WTC11 (cell line): ENCODE data around the gene TXNDC2. TPM values are rescaled to one million over a fixed set of nuclear protein-coding genes. Genes with fewer than 3 reads are reported as not detected.

Experiments used
- ATAC-seq: fragments of 200-7000 bp; cut with Tn5 transposase; 2 replicates; pipeline ENCODE4 v1.10.0; 2021; ENCODE audit warnings: mild to moderate bottlenecking, moderate library complexity
- CTCF ChIA-PET: fragments of 300-600 bp; sonication (Branson Sonifier 250); formaldehyde crosslinking; loops from one replicate; lab custom pipeline; 2021; ENCODE audit warnings: antibody characterized with exemption; lab: Charles Lee
- POLR2A ChIA-PET: fragments of 350-600 bp; sonication (Branson Sonifier 250); formaldehyde crosslinking; loops from one replicate; lab custom pipeline; 2021; ENCODE audit warnings: antibody characterized with exemption; lab: Charles Lee
- DNase-seq: peaks from one replicate; pipeline ENCODE4 v3.0.0; 2021; ENCODE audit warnings: low spot score
- H3K27ac Mint-ChIP-seq: 2 replicates; pipeline ENCODE4 v1.8.0; 2021; ENCODE audit warnings: mixed read lengths
- H3K27me3 Mint-ChIP-seq: 2 replicates; pipeline ENCODE4 v1.8.0; 2021; ENCODE audit warnings: low read depth, mild to moderate bottlenecking, moderate library complexity, mixed read lengths
- H3K36me3 Mint-ChIP-seq: 2 replicates; pipeline ENCODE4 v1.8.0; 2021; ENCODE audit warnings: mixed read lengths
- H3K4me1 Mint-ChIP-seq: 2 replicates; pipeline ENCODE4 v1.8.0; 2022; ENCODE audit warnings: mixed read lengths
- H3K4me3 Mint-ChIP-seq: 2 replicates; pipeline ENCODE4 v1.8.0; 2021; ENCODE audit warnings: mild to moderate bottlenecking, moderate library complexity, mixed read lengths
- H3K9me3 Mint-ChIP-seq: 2 replicates; pipeline ENCODE4 v1.8.0; 2021; ENCODE audit warnings: mixed read lengths
- AFF4 ChIP-seq: sonication (generic); formaldehyde crosslinking; IDR thresholded peaks from 2 replicates; pipeline ENCODE4 v1.8.1; 2023; ENCODE audit warnings: mild to moderate bottlenecking, missing genetic modification reagents, borderline replicate concordance
- E2F4 ChIP-seq: sonication (generic); formaldehyde crosslinking; IDR thresholded peaks from 2 replicates; pipeline ENCODE4 v1.8.1; 2022; ENCODE audit warnings: low read depth, mild to moderate bottlenecking, moderate library complexity, missing genetic modification reagents, borderline replicate concordance
- ERG ChIP-seq: fragments of 250-450 bp; sonication (Bioruptor Pico); IDR thresholded peaks from 2 replicates; pipeline ENCODE4 v1.8.0; 2021; ENCODE audit warnings: mild to moderate bottlenecking
- FOXK1 ChIP-seq: sonication (generic); formaldehyde crosslinking; IDR thresholded peaks from 2 replicates; pipeline ENCODE4 v1.8.0; 2022; ENCODE audit warnings: mild to moderate bottlenecking, moderate library complexity, missing genetic modification reagents
- FOXP4 ChIP-seq: sonication (generic); formaldehyde crosslinking; IDR thresholded peaks from 2 replicates; pipeline ENCODE4 v1.8.0; 2022; ENCODE audit warnings: mild to moderate bottlenecking, missing genetic modification reagents
- GTF2I ChIP-seq: fragments of 250-450 bp; sonication (Bioruptor Pico); conservative IDR thresholded peaks from 2 replicates; pipeline ENCODE4 v1.4.0; 2021; ENCODE audit warnings: mild to moderate bottlenecking
- HMGXB4 ChIP-seq: sonication (generic); formaldehyde crosslinking; IDR thresholded peaks from 2 replicates; pipeline ENCODE4 v1.8.1; 2023; ENCODE audit warnings: mild to moderate bottlenecking, moderate library complexity, missing genetic modification reagents
- IRF1 ChIP-seq: sonication (generic); formaldehyde crosslinking; IDR thresholded peaks from 2 replicates; pipeline ENCODE4 v1.8.0; 2023; ENCODE audit warnings: missing genetic modification reagents
- IRF2 ChIP-seq: sonication (generic); formaldehyde crosslinking; IDR thresholded peaks from 2 replicates; pipeline ENCODE4 v1.8.0; 2022; ENCODE audit warnings: low read depth, missing genetic modification reagents, borderline replicate concordance
- KAT7 ChIP-seq: sonication (generic); formaldehyde crosslinking; IDR thresholded peaks from 2 replicates; pipeline ENCODE4 v1.8.1; 2023; ENCODE audit warnings: missing genetic modification reagents, mild to moderate bottlenecking, borderline replicate concordance
- MXD4 ChIP-seq: fragments of 250-450 bp; sonication (Bioruptor Pico); IDR thresholded peaks from 2 replicates; pipeline ENCODE4 v1.8.0; 2021; ENCODE audit warnings: mild to moderate bottlenecking, moderate library complexity, borderline replicate concordance
- PRRX2 ChIP-seq: fragments of 250-450 bp; sonication (Bioruptor Pico); IDR thresholded peaks from 2 replicates; pipeline ENCODE4 v1.8.0; 2021; ENCODE audit warnings: mild to moderate bottlenecking
- RORB ChIP-seq: fragments of 250-450 bp; sonication (Bioruptor Pico); IDR thresholded peaks from 2 replicates; pipeline ENCODE4 v1.9.0; 2021; ENCODE audit warnings: mild to moderate bottlenecking
- SMAD4 ChIP-seq: sonication (generic); formaldehyde crosslinking; IDR thresholded peaks from 2 replicates; pipeline ENCODE4 v1.8.0; 2022; ENCODE audit warnings: mild to moderate bottlenecking, missing genetic modification reagents
- SP1 ChIP-seq: sonication (generic); formaldehyde crosslinking; conservative IDR thresholded peaks from 2 replicates; pipeline ENCODE4 v1.8.1; 2022; ENCODE audit warnings: missing genetic modification reagents
- STAT6 ChIP-seq: sonication (generic); formaldehyde crosslinking; conservative IDR thresholded peaks from 2 replicates; pipeline ENCODE4 v1.8.1; 2023; ENCODE audit warnings: mild to moderate bottlenecking, low read depth, missing genetic modification reagents, moderate library complexity
- TEAD4 ChIP-seq: sonication (generic); formaldehyde crosslinking; IDR thresholded peaks from 2 replicates; pipeline ENCODE4 v1.8.0; 2022; ENCODE audit warnings: mild to moderate bottlenecking, missing genetic modification reagents
- ZMAT4 ChIP-seq: fragments of 250-450 bp; sonication (Bioruptor Pico); IDR thresholded peaks from 2 replicates; pipeline ENCODE4 v1.9.0; 2021; ENCODE audit warnings: mild to moderate bottlenecking
- ZNF232 ChIP-seq: sonication (generic); formaldehyde crosslinking; IDR thresholded peaks from 2 replicates; pipeline ENCODE4 v1.8.0; 2022; ENCODE audit warnings: mild to moderate bottlenecking, missing genetic modification reagents
- total RNA-seq: library from RNA; stranded (reverse); gene quantifications from 3 replicates; pipeline ENCODE4 v1.2.3, GENCODE V29; 2021

The TXNDC2 gene
- total RNA-seq, 1 experiment from 2014 or later = 0.26 TPM

- Mint-ChIP-seq H3K27me3 (no peaks in the 10 kb centered on the region), H3K9me3 (no peaks in the 10 kb centered on the region), H3K4me3 (no peak overlapping the region), H3K4me1 (peaks cover 20% of the 10 kb centered on the region), H3K27ac (peak overlapping the region; percentile 8; the same call in 1 of the 2 replicates), H3K36me3 (no peaks in the 10 kb centered on the region)
- no peak for ATAC-seq
- TF ChIP-seq IRF1 = no peak
- TF ChIP-seq HMGXB4 (CRISPR knock-in tag) = no peak
- no peak for TF ChIP-seq ERG
- no peak for TF ChIP-seq SP1 (CRISPR knock-in tag)
- TF ChIP-seq GTF2I = no peak
- no peak for TF ChIP-seq KAT7
- TF ChIP-seq IRF2 (CRISPR knock-in tag) = no peak
- no peak for TF ChIP-seq RORB
- TF ChIP-seq FOXK1 (CRISPR knock-in tag) = no peak
- no peak for TF ChIP-seq MXD4 (CRISPR knock-in tag)
- no peak for TF ChIP-seq PRRX2 (CRISPR knock-in tag)
- TF ChIP-seq TEAD4 (CRISPR knock-in tag) = no peak
- no peak for TF ChIP-seq SMAD4 (CRISPR knock-in tag)
- TF ChIP-seq AFF4 = no peak
- TF ChIP-seq FOXP4 (CRISPR knock-in tag) = no peak
- no peak for TF ChIP-seq STAT6
- no peak for TF ChIP-seq ZNF232 (CRISPR knock-in tag)
- no peak for TF ChIP-seq ZMAT4
- no peak for TF ChIP-seq E2F4
- POLR2A ChIA-PET = interaction anchor here (0.8 kb wide), 1 partner anchor 30 kb away, joined by 3 read pairs; no protein-coding TSS in a partner anchor
- no peak for DNase-seq
- CTCF ChIA-PET = no interaction called here
Measured at GRCh38 chr18:9898792-9899549, 13.2 kb downstream of the TXNDC2 start.
